H1 (cell line): ENCODE data around the gene DSTN. TPM values are rescaled to one million over a fixed set of nuclear protein-coding genes. Genes with fewer than 3 reads are reported as not detected.

Experiments
- CTCF ChIA-PET: fragments of 300-600 bp; sonication (Branson Sonifier 250); formaldehyde crosslinking; loops from one replicate; lab custom pipeline; 2021; ENCODE audit not compliant: partially characterized antibody; lab: Charles Lee
- POLR2A ChIA-PET: fragments of 300-600 bp; sonication (Branson Sonifier 250); formaldehyde crosslinking; loops from one replicate; lab custom pipeline; 2021; ENCODE audit warnings: inconsistent platforms; ENCODE audit not compliant: partially characterized antibody; lab: Charles Lee
- DNase-seq, 2 experiments: peaks; one replicate each; pipeline versions ENCODE4 v3.0.0 to v3.0.0-alpha.2; 2010 to 2022; ENCODE audit warnings: low spot score in 2 of 2, low read depth in 1 of 2, mixed read lengths in 1 of 2
- FAIRE-seq: peaks from 2 replicates; lab custom pipeline; 2011; peaks lifted over from hg19 to GRCh38; lab: Jason Lieb, UNC
- H2AFZ ChIP-seq: 2 replicates; pipeline ENCODE4 v1.8.1; 2012; ENCODE audit warnings: low read length, inconsistent platforms
- H2AK5ac ChIP-seq: 2 replicates; pipeline ENCODE4 v1.6.1; 2013; ENCODE audit warnings: low read depth, low read length
- H2BK120ac ChIP-seq: replicated peaks from 2 replicates; pipeline ENCODE3; 2013; ENCODE audit warnings: low read depth, low read length, inconsistent platforms
- H2BK12ac ChIP-seq: 2 replicates; pipeline ENCODE4 v1.6.1; 2013; ENCODE audit warnings: low read depth, low read length
- H2BK15ac ChIP-seq: 2 replicates; pipeline ENCODE4 v1.6.1; 2013; ENCODE audit warnings: low read length
- H2BK20ac ChIP-seq: 2 replicates; pipeline ENCODE4 v1.6.1; 2013; ENCODE audit warnings: low read length
- H2BK5ac ChIP-seq: 2 replicates; pipeline ENCODE4 v1.6.1; 2013; ENCODE audit warnings: low read depth, low read length
- H3K14ac ChIP-seq: 2 replicates; pipeline ENCODE4 v1.6.1; 2013; ENCODE audit warnings: inconsistent platforms; ENCODE audit not compliant: insufficient read length
- H3K18ac ChIP-seq: 2 replicates; pipeline ENCODE4 v1.6.1; 2013; ENCODE audit warnings: low read length; ENCODE audit errors: extremely low read depth
- H3K23ac ChIP-seq: 2 replicates; pipeline ENCODE4 v1.6.1; 2013; ENCODE audit warnings: inconsistent platforms; ENCODE audit not compliant: insufficient read length
- H3K23me2 ChIP-seq: 2 replicates; pipeline ENCODE4 v1.6.1; 2013; ENCODE audit warnings: low read depth, low read length
- H3K27ac ChIP-seq: 2 replicates; pipeline ENCODE4 v1.6.1; 2011; ENCODE audit warnings: low read depth, low read length, inconsistent platforms
- H3K27me3 ChIP-seq, 4 experiments: replicated peaks in 1 of 4; 1 replicate in 1 of 4; 2 replicates in 3 of 4; pipeline versions ENCODE4 v1.6.1 to v1.8.1; 2011 to 2013; ENCODE audit warnings: low read length in 3 of 4, mild to moderate bottlenecking in 3 of 4, inconsistent platforms in 2 of 4, mixed read lengths in 2 of 4, moderate library complexity in 1 of 4; ENCODE audit not compliant: control insufficient read depth in 3 of 4, insufficient read depth in 3 of 4; ENCODE audit errors: extremely low read depth in 1 of 4
- H3K36me3 ChIP-seq, 4 experiments: 2 replicates each; pipeline versions ENCODE4 v1.6.1 to v1.8.1; 2011 to 2013; ENCODE audit warnings: mild to moderate bottlenecking in 4 of 4, low read length in 3 of 4, moderate library complexity in 2 of 4, control low read depth in 1 of 4, inconsistent platforms in 1 of 4; ENCODE audit not compliant: insufficient read depth in 4 of 4, control insufficient read depth in 2 of 4
- H3K4ac ChIP-seq: replicated peaks from 2 replicates; pipeline ENCODE3; 2013; ENCODE audit warnings: low read length, low read depth, mixed read lengths, inconsistent platforms; ENCODE audit not compliant: insufficient read length
- H3K4me1 ChIP-seq, 4 experiments: replicated peaks in 1 of 4; 1 replicate in 1 of 4; 2 replicates in 3 of 4; pipeline versions ENCODE4 v1.6.1 to v1.8.1; 2011 to 2013; ENCODE audit warnings: low read length in 3 of 4, inconsistent platforms in 2 of 4, mixed read lengths in 1 of 4; ENCODE audit not compliant: insufficient read depth in 4 of 4, control insufficient read depth in 3 of 4
- H3K4me2 ChIP-seq, 2 experiments: 2 replicates each; pipeline versions ENCODE4 v1.6.1 to v1.8.1; 2011 to 2013; ENCODE audit warnings: low read depth in 2 of 2, low read length in 2 of 2, control low read depth in 1 of 2, inconsistent platforms in 1 of 2, mild to moderate bottlenecking in 1 of 2; ENCODE audit not compliant: insufficient read depth in 1 of 2
- H3K4me3 ChIP-seq, 4 experiments: fragments of 200-600, 300-600 bp in 1 of 4; sonication (generic), shearing (Covaris generic), sonication (Bioruptor Twin) in 1 of 4; 2 replicates each; pipeline versions ENCODE4 v1.5.1 to v1.8.1; 2011 to 2016; ENCODE audit warnings: low read length in 4 of 4, low read depth in 3 of 4, control low read depth in 2 of 4, inconsistent platforms in 2 of 4, mild to moderate bottlenecking in 2 of 4, mixed read lengths in 1 of 4, moderate library complexity in 1 of 4; ENCODE audit not compliant: insufficient read depth in 2 of 4; ENCODE audit errors: extremely low read depth in 1 of 4
- H3K56ac ChIP-seq: replicated peaks from 2 replicates; pipeline ENCODE3; 2013; ENCODE audit warnings: low read depth, mild to moderate bottlenecking, mixed read lengths, low read length, inconsistent platforms; ENCODE audit not compliant: insufficient read length
- H3K79me1 ChIP-seq: 2 replicates; pipeline ENCODE4 v1.6.1; 2013; ENCODE audit warnings: low read depth, low read length, control low read depth
- H3K79me2 ChIP-seq, 2 experiments: 2 replicates each; pipeline versions ENCODE4 v1.6.1 to v1.8.1; 2012 to 2013; ENCODE audit warnings: low read length in 2 of 2, mild to moderate bottlenecking in 2 of 2, inconsistent platforms in 1 of 2; ENCODE audit not compliant: insufficient read depth in 2 of 2, control insufficient read depth in 1 of 2
- H3K9ac ChIP-seq, 4 experiments: replicated peaks in 1 of 4; 1 replicate in 1 of 4; 2 replicates in 3 of 4; pipeline versions ENCODE4 v1.6.1 to v1.8.1; 2011 to 2013; ENCODE audit warnings: low read depth in 3 of 4, low read length in 3 of 4, control low read depth in 2 of 4, mild to moderate bottlenecking in 2 of 4, moderate library complexity in 2 of 4, inconsistent platforms in 1 of 4; ENCODE audit errors: extremely low read depth in 1 of 4
- H3K9me3 ChIP-seq, 2 experiments: 2 replicates each; pipeline versions ENCODE4 v1.6.1 to v1.8.1; 2012 to 2013; ENCODE audit warnings: mild to moderate bottlenecking in 2 of 2, moderate library complexity in 2 of 2, control low read depth in 1 of 2, inconsistent platforms in 1 of 2, low read depth in 1 of 2, low read length in 1 of 2, mixed read lengths in 1 of 2; ENCODE audit not compliant: insufficient read depth in 2 of 2
- H4K20me1 ChIP-seq, 2 experiments: replicated peaks in 1 of 2; 2 replicates each; pipeline versions ENCODE3 to v1.8.1; 2011 to 2013; ENCODE audit warnings: inconsistent platforms in 2 of 2, low read length in 2 of 2, mild to moderate bottlenecking in 1 of 2; ENCODE audit not compliant: insufficient read depth in 2 of 2, control insufficient read depth in 1 of 2
- H4K5ac ChIP-seq: 2 replicates; pipeline ENCODE4 v1.6.1; 2013; ENCODE audit warnings: low read length, low read depth, mixed read lengths, inconsistent platforms; ENCODE audit not compliant: insufficient read length
- H4K8ac ChIP-seq: 2 replicates; pipeline ENCODE4 v1.8.0; 2013; ENCODE audit warnings: mild to moderate bottlenecking, moderate library complexity, low read length, inconsistent platforms; ENCODE audit not compliant: insufficient read depth; ENCODE audit errors: extremely low read depth
- H4K91ac ChIP-seq: replicated peaks from 2 replicates; pipeline ENCODE3; 2013; ENCODE audit warnings: low read length, mixed read lengths, inconsistent platforms; ENCODE audit not compliant: insufficient read length
- CTBP2 ChIP-seq: IDR thresholded peaks from 2 replicates; pipeline ENCODE4 v1.7.0; 2011; ENCODE audit warnings: borderline replicate concordance, mild to moderate bottlenecking, moderate library complexity, mixed read lengths, low read length; ENCODE audit not compliant: insufficient read depth, insufficient read length
- HDAC2 ChIP-seq, 2 experiments: fragments of 300-600 bp in 1 of 2; sonication (generic) in 1 of 2; IDR thresholded peaks; 2 replicates each; pipeline ENCODE4 v1.6.1; 2011 to 2012; ENCODE audit warnings: low read depth in 2 of 2, low read length in 2 of 2, mild to moderate bottlenecking in 2 of 2, moderate library complexity in 2 of 2, borderline replicate concordance in 1 of 2, inconsistent platforms in 1 of 2
- PHF8 ChIP-seq: fragments of 200-600 bp; sonication (generic); conservative IDR thresholded peaks from 2 replicates; pipeline ENCODE4 v1.7.1; 2012; ENCODE audit warnings: low read depth, mild to moderate bottlenecking, inconsistent platforms, low read length, moderate library complexity
- RBBP5 ChIP-seq: IDR thresholded peaks from 2 replicates; pipeline ENCODE4 v1.7.1; 2012; ENCODE audit warnings: low read depth, mild to moderate bottlenecking, inconsistent platforms, low read length, moderate library complexity, borderline replicate concordance
- SIN3A ChIP-seq, 2 experiments: IDR thresholded peaks in 1 of 2; conservative IDR thresholded peaks in 1 of 2; 2 replicates each; pipeline ENCODE4 v1.6.1; 2011 to 2012; ENCODE audit warnings: low read length in 2 of 2, improper control_type of control experiment in 1 of 2, low read depth in 1 of 2, mild to moderate bottlenecking in 1 of 2
- TAF7 ChIP-seq: optimal IDR thresholded peaks from 2 replicates; pipeline ENCODE3; 2011; ENCODE audit warnings: low read depth, mild to moderate bottlenecking, inconsistent platforms, low read length, moderate library complexity, borderline replicate concordance
- WGBS, 2 experiments: shearing (Covaris generic) in 1 of 2; methylation state at CpG; one replicate each; pipeline versions ENCODE4 v1.1.6 to v1.1.7; 2013 to 2015; ENCODE audit warnings: low lambda C conversion rate in 2 of 2, mixed read lengths in 2 of 2, inconsistent platforms in 1 of 2, low coverage in 1 of 2, missing lambda C conversion rate in 1 of 2; ENCODE audit not compliant: insufficient replicate concordance in 2 of 2, insufficient coverage in 1 of 2, insufficient read length in 1 of 2; ENCODE audit errors: extremely low coverage in 1 of 2, missing lambda C conversion rate in 1 of 2; 5-methylcytosine and 5-hydroxymethylcytosine counted together
- polyA plus RNA-seq, 7 experiments: library from polyadenylated mRNA; depleted of rRNA in 3 of 7; stranded (reverse) in 5 of 7; unstranded in 2 of 7; fragments of >200 nt in 5 of 7; fragments of 200-250 nt in 2 of 7; gene quantifications; 1 replicate in 5 of 7; 2 replicates in 1 of 7; 4 replicates in 1 of 7; pipeline versions ENCODE4 v1.2.1 to v1.2.3, GENCODE V29; 2011 to 2013; ENCODE audit warnings: missing spikeins in 2 of 7, mixed read lengths in 2 of 7
- total RNA-seq: library from RNA; stranded (reverse); fragmentation: NEBNext Ultra II Directional; extraction: Animal tissue kit (Norgen Biotek cat#: 25700); gene quantifications from 2 replicates; pipeline ENCODE4 v1.2.1, GENCODE V29; 2021

Gene DSTN
- total and polyA plus RNA-seq, 2 of the 8 experiments (the other 6 are each of a cell fraction or from before 2014, with no cell fraction given) = 43.3 to 208 TPM

DNA sequence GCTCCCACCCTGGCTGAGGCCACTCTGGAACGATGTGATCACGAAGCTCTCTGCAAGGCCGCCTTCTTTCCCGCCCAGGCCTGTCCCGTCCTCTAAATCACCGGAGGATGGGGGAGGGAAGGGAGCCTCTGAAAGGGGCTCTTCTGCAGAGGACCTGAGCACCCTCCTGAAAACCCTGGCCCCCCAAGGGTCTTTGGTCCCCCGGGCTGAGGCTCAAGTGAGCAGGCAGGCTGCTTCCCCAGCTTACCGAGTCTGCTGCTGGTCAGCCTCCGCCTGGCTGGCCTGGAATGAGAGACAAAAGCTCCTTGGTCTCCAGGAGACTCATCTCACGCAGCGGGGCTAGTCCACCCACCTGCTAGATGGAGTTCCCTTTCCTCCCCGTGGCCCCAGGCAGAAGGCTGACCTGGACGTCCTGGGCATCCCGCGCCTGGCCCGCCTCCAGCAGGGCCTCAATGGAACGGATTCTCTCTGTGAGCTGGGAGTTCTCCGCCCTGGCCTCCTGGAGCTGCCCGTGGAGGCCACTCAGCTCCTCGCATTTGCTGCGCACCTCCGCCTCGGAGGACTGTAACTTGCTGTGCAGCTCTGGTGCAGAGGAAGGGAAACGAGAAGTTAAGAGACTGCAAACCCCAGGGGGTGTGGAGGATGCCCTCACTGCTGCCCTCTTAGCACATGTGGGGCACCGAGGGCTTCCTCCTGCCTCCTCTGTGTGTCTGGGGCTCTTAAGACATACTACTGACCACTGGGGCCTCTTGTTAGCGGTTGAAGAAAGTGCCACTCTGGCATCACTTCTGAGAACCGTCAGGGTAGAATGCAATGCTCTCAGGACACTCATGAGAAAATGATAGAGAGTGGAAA lies 57.5 kb downstream of the DSTN start:
- Histone ChIP-seq H4K8ac (peak overlapping the region; percentile 21; the same call in 1 of the 2 replicates), H3K79me1 (peaks cover 2% of the 10 kb centered on the region; the same call in 1 of the 2 replicates), H2BK12ac (no peak overlapping the region), H3K27ac (no peak overlapping the region), H4K5ac (no peak overlapping the region), H3K9me3 (no peaks in the 10 kb centered on the region), H2BK5ac (no peak overlapping the region), H3K4me2 (no peak overlapping the region), H3K9ac (no peak overlapping the region), H3K27me3 (no peaks in the 10 kb centered on the region), H2BK20ac (no peak overlapping the region), H3K4me3 (no peak overlapping the region), H3K23ac (no peak overlapping the region), H3K56ac (no peak overlapping the region), H3K79me2 (no peaks in the 10 kb centered on the region), H2BK15ac (no peak overlapping the region), H3K4me1 (no peaks in the 10 kb centered on the region), H3K23me2 (no peaks in the 10 kb centered on the region), H3K18ac (no peak overlapping the region), H2AK5ac (no peak overlapping the region), H3K36me3 (peaks cover 12 to 59% (median 27%) of the 10 kb centered on the region in 4 experiments), H2BK120ac (no peak overlapping the region), H3K4ac (no peak overlapping the region), H4K20me1 (peaks cover 0 to 8% of the 10 kb centered on the region in 2 experiments), H4K91ac (no peak overlapping the region), H2AFZ (no peak overlapping the region), H3K14ac (no peak overlapping the region)
- CTCF ChIA-PET = interaction anchor here (0.9 to 8.3 kb wide), 6 partner anchors 9 to 250 kb away, joined by 3 to 95 read pairs (median 3); no protein-coding TSS in a partner anchor
- POLR2A ChIA-PET = no interaction called here
- 94% methylated on average over 24 of the region's 27 CpGs; no CpG with 5 or more reads in 1 of the 2 experiments for WGBS, 2 experiments
- no peak for FAIRE-seq
- no peak for DNase-seq
- TF ChIP-seq HDAC2 (IDR thresholded peaks at IDR 0.05; ENCODE audit: borderline replicate concordance in 1 of 2, low read depth in 2 of 2, low read length in 2 of 2) (no peak), TAF7 (no peak), CTBP2 (no peak), PHF8 (no peak), SIN3A (conservative IDR thresholded peaks at IDR 0.05 in 1 of 2, IDR thresholded peaks at IDR 0.05 in 1 of 2; ENCODE audit: low read depth in 1 of 2, low read length in 2 of 2) (no peak), RBBP5 (no peak)
- TF ChIP-seq, all 59 proteins: peak for 0
